ENCODE measurements around the gene PHKB.

DNA sequence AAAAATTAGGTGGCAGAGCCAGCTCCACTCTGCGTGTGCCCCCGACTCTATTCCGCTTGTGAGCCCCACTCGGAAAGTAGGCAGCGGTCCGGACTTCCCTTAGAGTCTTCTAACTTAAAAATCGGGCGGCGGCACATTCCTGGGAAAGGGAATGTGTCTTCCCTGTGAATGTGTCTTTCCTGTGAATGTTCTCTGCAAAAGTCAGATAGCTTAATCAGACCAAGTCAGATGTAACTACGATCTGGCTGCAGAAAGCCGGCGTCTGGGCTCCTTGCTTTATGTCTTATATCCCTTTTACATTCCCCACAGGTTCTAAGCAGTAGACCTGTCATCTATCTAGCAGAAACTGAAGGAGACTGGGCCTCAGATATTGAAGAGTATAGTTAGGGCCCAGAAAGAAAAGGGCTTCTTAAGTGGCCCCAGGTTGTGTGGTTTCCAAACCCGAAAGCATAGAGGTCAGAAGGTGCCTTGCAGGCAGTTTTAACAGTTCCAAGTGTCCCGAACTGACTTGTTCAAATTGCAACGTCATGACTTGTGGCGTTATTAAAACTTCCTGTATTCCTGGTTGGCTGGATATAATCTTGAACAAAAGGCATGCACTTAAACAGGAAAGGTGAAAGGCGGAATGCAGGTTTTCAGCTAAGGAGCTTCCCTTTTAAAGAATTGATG is 601 bp downstream of the PHKB start:
- TF ChIP-seq, protein P1, sequence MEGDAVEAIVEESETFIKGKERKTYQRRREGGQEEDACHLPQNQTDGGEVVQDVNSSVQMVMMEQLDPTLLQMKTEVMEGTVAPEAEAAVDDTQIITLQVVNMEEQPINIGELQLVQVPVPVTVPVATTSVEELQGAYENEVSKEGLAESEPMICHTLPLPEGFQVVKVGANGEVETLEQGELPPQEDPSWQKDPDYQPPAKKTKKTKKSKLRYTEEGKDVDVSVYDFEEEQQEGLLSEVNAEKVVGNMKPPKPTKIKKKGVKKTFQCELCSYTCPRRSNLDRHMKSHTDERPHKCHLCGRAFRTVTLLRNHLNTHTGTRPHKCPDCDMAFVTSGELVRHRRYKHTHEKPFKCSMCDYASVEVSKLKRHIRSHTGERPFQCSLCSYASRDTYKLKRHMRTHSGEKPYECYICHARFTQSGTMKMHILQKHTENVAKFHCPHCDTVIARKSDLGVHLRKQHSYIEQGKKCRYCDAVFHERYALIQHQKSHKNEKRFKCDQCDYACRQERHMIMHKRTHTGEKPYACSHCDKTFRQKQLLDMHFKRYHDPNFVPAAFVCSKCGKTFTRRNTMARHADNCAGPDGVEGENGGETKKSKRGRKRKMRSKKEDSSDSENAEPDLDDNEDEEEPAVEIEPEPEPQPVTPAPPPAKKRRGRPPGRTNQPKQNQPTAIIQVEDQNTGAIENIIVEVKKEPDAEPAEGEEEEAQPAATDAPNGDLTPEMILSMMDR (conservative IDR thresholded peaks at IDR 0.05): no peak
- TF ChIP-seq EZH2 (IDR thresholded peaks at IDR 0.05; ENCODE audit: low read depth): no peak

Data from PC-9 (cell line).